Dedifferentiated amniotic fluid mesenchymal stem cell (primary cell): ENCODE measurements around the gene FGL2.
"Not testable (repeated sequence)": the region's sequence is repeated elsewhere in the genome, so short reads cannot be mapped to it uniquely, and the experiment has no call there.

ENCODE experiments used
- DNase-seq: peaks from one replicate; pipeline ENCODE4 v3.0.0-alpha.2; 2016; ENCODE audit errors: extremely low spot score

Gene FGL2

GRCh38 chr7:77216181-77216845 lies 16.7 kb upstream of the FGL2 start:
- no peak for DNase-seq

- no peak for DNase-seq
Measured at GRCh38 chr7:77209479-77210139, 10.0 kb upstream of the FGL2 start.

- DNase-seq = no peak
Measured at GRCh38 chr7:77208416-77208815, 8.8 kb upstream of the FGL2 start.

DNA sequence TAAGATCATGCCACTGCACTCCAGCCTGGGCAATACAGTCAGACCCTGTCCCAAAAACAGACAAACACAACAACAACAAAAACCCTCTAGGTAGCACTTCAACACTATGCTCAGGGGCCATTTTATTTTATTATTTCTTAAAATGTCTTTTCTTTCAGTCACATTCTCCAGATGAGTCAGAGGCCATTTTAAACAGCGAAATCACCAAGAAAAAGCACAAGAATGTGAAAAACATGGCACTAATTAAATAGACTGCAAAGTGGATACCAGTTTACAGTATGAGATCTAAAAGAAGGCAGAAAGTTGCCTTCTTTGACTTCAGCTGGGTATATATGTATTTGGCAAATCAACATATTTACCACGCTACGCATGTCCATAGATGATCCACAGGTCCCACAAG lies 6.1 kb upstream of the FGL2 start:
- no peak for DNase-seq

GRCh38 chr7:77202481-77202976 lies 2.9 kb upstream of the FGL2 start:
- DNase-seq = no peak

DNA sequence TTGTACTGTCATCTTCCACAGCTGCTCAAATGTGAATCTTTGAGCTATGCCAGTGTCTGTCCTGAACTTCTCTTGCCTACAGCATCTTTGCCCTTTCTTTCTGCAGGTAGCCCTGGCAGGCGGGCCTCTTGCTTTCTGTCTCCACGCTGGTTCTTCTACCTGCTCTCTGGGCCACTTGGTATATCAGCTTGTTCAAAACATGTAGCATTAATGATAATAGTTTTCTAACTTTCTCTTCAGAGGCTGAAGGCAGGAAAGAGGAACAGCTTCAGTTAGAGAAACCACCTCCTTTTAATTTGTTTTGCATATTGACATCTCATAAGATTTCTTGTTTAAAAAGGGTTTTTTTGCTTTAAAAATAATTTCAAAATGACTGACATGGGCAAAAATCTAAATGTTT lies 923 bp upstream of the FGL2 start:
- no peak for DNase-seq

DNA sequence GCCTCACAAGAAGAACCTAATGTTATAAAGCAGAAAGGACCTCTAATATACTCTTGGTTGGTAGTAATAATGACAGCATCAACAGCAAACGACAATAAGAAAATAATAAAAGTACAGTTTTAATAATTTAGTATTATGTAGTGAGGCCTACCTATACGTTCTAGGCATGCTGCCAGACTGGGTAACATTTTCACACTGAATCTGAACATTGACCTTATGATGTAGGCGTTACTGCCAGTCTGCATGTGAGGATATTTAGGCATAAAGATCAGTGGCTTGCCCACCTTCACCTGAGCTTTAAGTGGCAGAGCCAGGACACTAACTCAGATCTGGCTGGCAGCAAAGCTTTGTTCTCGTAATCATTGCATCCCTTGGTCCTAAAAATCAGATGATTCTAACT lies 2.5 kb downstream of the FGL2 start:
- no peak for DNase-seq

DNA sequence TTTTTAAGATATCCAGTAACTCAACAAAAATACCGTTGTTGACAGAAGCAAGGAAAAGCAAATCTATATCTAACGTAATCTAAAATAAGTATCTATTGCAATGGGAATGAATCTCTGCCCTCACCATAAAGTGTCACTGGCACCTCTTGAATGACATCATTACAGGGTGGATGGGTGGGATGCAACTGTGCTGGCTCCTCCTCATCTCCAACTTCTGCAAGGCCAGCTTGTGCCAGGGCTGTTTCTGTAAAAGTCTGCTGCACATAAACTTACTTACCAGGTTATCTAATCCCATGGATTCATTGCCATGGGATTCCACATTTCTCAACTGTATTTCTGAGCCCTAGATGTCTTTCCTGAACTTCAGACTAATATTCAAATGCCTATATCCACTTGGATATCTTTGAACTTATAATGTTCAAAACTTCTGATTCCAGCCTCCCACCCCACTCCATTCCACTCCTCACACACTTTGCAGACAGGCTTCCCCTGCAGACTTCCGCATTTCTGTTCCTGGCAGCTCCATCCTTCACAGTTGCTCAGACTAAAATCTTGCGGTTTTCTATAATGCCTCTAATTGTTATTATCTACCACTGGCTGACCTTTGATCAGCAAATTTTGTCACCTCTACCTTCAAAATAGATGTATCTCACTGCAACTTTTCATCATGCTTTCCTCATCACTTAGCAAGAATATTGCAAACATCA lies 10.7 kb downstream of the FGL2 start:
- DNase-seq = no peak

- no peak for DNase-seq
Measured at GRCh38 chr7:77185866-77186265, 13.8 kb downstream of the FGL2 start.

DNA sequence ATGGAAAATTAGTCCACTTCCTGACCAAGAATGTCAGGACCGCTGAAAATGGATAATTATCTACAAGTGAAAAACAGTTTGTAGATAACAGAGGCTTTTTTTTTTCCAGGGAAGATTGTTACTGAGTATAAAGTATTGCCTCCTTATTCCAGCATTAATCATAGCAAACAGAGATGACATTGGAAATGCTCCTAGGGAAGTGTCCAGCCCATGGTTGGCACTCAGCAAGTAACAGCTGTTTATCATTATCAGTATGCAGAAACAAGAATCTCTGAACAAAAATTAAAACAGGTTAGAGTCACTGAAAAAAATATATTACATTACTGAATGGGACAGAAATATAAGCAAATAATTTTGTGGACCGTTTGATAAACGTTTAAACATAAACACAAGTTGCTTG lies 14.6 kb downstream of the FGL2 start:
- DNase-seq = no peak

DNA sequence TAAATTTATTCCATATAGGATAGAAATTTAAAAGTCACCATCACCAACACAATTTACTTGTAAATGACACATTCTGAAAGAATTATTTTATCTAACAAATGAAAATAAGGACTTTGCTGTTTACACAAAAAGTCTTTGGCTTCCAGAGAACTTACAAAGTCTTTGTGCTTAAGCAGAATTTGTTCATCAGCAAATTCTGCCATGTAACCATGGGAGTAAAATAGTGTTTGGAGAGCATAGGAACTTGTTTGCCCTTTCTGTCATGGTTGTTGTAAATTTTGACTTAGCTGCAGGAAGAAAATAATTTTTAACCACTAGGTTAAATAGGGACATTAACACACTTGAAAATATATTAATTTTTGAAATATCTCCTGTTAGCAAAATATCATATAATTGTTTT lies 15.2 kb downstream of the FGL2 start:
- DNase-seq = no peak

- no peak for DNase-seq
Measured at GRCh38 chr7:77182261-77182660, 17.4 kb downstream of the FGL2 start.

- no peak for DNase-seq
Measured at GRCh38 chr7:77181734-77182133, 17.9 kb downstream of the FGL2 start.

DNA sequence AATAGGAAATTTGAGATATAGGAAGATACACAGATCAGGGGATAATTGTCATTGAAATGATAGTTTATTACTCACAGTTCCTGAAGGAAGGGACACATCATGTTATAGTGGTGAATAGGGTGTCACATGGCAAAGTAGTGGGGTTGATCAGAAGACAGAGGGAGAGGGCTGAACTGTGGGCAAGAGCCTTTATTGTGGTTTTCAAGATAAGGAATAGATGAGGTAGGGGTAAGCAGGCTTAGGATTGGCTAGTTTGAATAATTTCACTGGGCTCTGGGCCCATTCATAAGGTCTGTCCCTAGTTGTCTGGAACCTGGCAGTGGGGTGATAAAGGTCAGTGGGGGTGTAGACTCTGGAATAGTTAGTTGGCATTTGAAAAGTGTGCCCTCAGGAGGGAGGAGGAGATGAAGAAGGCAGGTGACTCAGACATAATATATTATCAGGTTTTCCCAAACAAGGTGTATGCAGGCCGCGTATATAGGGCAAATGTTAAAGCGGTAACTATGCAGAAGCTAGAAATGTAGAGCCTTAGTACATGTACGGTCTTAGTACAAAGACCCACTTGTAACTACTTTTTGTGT lies 18.5 kb downstream of the FGL2 start:
- no peak for DNase-seq

- not testable (repeated sequence) for DNase-seq
Measured at GRCh38 chr7:77178024-77178423, 21.6 kb downstream of the FGL2 start.

DNA sequence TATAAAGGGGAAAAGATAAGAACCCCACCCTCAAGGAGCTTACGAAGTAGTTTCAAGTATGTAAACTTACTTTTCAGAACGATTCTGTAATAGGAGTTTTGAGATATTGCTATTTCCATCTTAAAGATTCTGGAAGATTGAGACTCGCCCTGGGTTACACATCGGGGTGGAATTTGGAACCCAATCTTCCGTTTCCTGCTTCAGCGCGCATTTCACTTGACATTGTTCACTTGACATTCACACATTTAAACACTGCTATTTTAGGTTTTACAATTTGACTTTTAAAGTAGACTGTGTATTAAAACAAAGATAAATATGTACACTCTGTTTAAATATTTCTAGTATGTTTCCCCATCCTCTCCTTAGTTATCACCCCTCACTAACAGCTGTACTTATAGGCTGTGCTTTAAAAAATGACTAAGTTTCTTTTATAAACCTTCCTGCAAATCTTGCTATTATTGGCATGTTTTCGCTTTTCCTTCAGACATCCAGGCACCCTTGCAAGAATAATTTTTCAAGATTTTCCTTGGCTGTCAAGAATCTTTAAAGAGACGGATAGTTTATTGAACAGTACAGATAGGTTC lies 22.2 kb downstream of the FGL2 start:
- not testable (repeated sequence) for DNase-seq

DNA sequence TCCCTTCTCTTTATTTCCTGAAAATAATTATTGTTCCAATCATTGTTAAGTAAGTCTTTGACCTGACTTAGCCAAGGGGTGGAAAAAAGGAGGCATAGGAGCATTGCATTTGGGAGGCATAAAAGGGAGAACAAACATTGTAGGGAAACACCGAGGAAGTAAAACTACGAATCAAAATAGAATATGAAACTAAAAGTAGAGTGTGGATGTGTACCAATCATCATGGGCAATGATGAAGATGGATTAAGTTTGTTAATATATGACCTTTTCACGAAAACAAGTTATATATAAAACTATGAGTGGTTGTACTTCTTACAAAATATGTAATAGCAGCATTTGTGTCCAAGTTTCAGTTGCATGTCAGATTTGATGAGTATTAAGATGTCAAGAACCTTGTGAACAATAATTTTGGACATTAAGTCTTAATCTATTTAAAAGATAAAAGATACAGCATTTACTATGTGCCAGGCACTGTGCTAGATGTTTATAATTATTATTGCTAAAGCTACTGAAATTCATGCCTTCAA lies 24.3 kb downstream of the FGL2 start:
- not testable (repeated sequence) for DNase-seq

DNA sequence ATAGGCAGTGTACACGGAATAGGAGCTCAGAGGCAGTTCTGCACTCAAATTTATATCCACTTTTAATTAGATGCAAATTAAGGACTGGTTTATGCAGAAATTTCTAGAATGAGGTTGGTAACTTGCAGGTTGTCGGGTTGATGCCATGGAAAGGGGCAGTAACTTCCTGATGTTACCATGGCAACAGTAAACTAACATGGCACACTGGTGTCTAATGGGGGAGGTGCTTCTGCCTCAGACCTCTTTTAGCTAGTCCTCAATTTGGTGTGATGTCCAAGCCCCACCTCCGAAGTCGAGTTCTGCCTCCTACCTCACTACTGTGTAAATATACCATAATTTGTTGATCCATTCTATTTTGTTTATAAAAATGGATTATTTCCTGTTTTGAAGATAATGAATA lies 25.2 kb downstream of the FGL2 start:
- not testable (repeated sequence) for DNase-seq

GRCh38 chr7:77172437-77173172 lies 27.0 kb downstream of the FGL2 start:
- not testable (repeated sequence) for DNase-seq

- not testable (repeated sequence) for DNase-seq
Measured at GRCh38 chr7:77171073-77171472, 28.5 kb downstream of the FGL2 start.

DNA sequence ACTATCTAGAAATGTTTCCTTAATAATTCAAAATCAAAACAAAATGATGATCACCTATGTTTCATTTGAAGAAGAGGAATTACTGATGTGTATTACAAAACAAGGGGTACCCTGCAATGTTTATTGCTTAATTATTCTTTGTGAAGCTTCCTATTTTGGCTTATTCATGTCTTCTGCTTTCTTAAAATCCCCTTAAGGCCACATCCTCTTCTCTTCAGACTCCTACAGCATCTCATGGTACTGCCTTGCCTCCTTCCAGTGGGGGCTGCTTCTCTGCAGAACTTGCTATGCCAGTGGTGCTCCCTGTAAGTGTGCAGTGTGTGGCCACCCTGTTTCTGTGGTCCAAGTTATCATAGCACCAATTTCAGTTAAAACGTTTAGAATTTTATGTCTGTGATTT lies 42.2 kb downstream of the FGL2 start:
- DNase-seq = no peak
